Measurements from ENCODE around the gene NAALADL2.

Gene NAALADL2

GRCh38 chr3:175215833-175216232 is 356.7 kb downstream of the NAALADL2 start:
- ChIA-PET POLR2A (no interaction called here), CTCF (no interaction called here)
- DNase-seq (ENCODE audit: extremely low spot score) = no peak
- TF ChIP-seq CTCF (IDR thresholded peaks at IDR 0.05; ENCODE audit: control extremely low read depth, extremely low read depth, low read depth, missing control alignments) = no peak

GRCh38 chr3:175222356-175222755 is 363.2 kb downstream of the NAALADL2 start:
- ChIA-PET CTCF (interaction anchor here (1.1 to 1.6 kb wide), 2 partner anchors 14 to 20 kb away, joined by 4 to 5 read pairs; no protein-coding TSS in a partner anchor), POLR2A (no interaction called here)
- TF ChIP-seq CTCF (IDR thresholded peaks at IDR 0.05; ENCODE audit: control extremely low read depth, extremely low read depth, low read depth, missing control alignments) = no peak
- DNase-seq (ENCODE audit: extremely low spot score) = no peak

GRCh38 chr3:175224051-175224450 is 364.9 kb downstream of the NAALADL2 start:
- no peak for DNase-seq (ENCODE audit: extremely low spot score)
- TF ChIP-seq CTCF (IDR thresholded peaks at IDR 0.05; ENCODE audit: control extremely low read depth, extremely low read depth, low read depth, missing control alignments) = no peak
- ChIA-PET POLR2A (no interaction called here), CTCF (no interaction called here)

- ChIA-PET POLR2A (no interaction called here), CTCF (no interaction called here)
- TF ChIP-seq CTCF (IDR thresholded peaks at IDR 0.05; ENCODE audit: control extremely low read depth, extremely low read depth, low read depth, missing control alignments) = no peak
- no peak for DNase-seq (ENCODE audit: extremely low spot score)
These were observed 367.3 kb downstream of the NAALADL2 start for GRCh38 chr3:175226444-175226843.

GRCh38 chr3:175227126-175227525 is 368.0 kb downstream of the NAALADL2 start:
- no peak for DNase-seq (ENCODE audit: extremely low spot score)
- ChIA-PET CTCF (no interaction called here), POLR2A (no interaction called here)
- no peak for TF ChIP-seq CTCF (IDR thresholded peaks at IDR 0.05; ENCODE audit: control extremely low read depth, extremely low read depth, low read depth, missing control alignments)

- ChIA-PET CTCF (interaction anchor here (1.7 kb wide), 1 partner anchor 10 kb away, joined by 3 read pairs; no protein-coding TSS in a partner anchor), POLR2A (no interaction called here)
- TF ChIP-seq CTCF (IDR thresholded peaks at IDR 0.05; ENCODE audit: control extremely low read depth, extremely low read depth, low read depth, missing control alignments) = no peak
- DNase-seq (ENCODE audit: extremely low spot score) = no peak
These were observed 375.1 kb downstream of the NAALADL2 start for GRCh38 chr3:175233957-175234940.

Measured in GM10248 (cell line).